Measurements from ENCODE around the gene MYL11.

The MYL11 gene

DNA sequence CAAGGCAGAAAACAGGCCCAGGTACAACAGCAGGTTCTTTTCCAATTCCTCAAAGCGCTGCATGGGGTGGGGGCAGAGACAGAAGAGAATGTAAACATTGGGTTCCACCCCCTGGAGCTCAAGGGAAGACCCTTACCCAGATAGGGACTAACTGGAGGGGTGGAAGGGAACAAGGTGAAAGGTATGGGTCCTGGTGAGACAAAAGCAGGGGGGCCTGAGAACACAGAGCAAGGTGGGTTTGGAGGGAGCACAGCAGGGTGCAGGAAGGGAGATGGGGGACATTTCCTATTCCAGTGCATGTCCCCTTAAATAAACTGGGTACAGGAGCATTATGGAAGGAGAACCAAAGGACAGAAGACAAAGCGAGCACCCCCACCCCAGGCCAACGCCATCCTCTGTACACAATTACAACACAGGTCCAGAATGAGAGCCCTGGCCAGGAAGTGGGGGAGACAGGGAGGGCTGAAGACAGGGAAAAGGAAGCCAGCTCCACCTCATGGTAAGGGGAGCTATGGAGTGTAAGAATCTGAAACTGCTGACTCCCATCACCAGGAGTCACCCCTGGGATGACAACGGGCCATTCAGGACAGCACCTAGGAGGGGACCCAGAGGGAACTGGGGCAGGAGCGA, 17.4 kb upstream of the MYL11 start:
- no peak for TF ChIP-seq JUND (IDR thresholded peaks at IDR 0.05; ENCODE audit: low read depth)
- in situ Hi-C loops (cut with HindIII; ENCODE audit: low pct_unique_long_range_greater_than_20kb, low sequenced_read_pairs), result no loop called here
- no peak for DNase-seq (ENCODE audit: low read depth in 1 of 2, low spot score in 1 of 2)

DNA sequence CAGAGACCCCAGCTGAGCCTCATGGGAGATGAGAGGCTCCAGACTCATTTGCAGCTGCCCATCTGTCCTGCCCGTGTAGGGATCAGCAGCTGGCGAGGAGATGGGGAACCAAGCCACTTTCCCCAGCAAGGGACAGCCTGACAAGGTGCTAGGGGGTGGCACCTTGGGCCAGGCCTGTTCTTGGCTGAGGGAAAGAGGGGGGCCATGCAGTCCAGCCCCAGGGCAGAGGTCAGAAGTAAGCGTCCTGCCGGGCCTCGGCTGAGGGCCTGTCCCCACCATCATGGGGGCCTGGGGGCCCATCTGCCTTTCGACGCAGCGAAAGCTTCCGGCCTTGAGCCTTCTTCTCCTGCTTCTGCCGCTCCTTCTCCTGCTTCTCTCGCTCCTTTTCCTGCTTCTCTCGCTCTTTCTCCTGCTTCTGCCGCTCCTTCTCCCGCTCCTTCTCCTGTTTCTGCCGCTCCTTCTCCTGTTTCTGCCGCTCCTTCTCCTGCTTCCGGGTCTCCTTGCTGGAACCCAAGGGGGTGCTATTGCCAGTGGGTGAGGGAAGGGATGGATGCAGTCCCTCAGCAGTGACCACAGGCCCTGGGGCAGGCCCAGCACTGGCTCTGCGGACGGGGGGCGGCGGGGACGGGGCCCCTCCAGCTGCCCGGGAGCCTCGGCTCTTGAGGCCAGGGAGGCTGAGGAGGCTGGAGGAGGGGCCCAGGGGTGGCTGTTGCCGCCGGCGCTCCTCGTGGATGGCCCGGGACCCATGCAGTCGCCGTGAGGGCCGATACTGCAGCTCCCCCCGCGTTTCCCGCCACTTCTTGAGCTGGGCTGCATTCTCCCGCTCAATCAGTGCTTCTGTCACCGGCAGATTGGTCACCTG, 16.7 kb upstream of the MYL11 start:
- in situ Hi-C loops (cut with HindIII; ENCODE audit: low pct_unique_long_range_greater_than_20kb, low sequenced_read_pairs), result no loop called here
- DNase-seq (ENCODE audit: low read depth in 1 of 2, low spot score in 1 of 2), result no peak
- no peak for TF ChIP-seq JUND (IDR thresholded peaks at IDR 0.05; ENCODE audit: low read depth)

DNA sequence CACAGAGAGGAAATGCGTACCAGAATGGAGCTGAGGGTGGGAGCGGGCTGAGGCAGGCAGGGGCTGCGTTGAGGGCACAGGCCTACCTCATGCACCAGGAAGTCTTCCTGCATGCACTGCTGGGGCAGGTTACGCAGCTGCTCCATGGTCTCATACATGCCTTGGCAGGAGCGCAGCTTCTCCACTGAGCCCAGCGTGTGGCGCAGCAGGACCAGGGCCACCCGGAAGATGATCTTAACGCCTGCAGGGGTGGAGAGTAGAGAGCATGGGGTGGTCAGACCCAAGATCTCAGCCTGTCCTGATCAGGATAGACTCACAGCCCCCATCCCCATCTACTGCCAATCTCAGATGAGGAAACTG, 16.0 kb upstream of the MYL11 start:
- DNase-seq (ENCODE audit: low read depth in 1 of 2, low spot score in 1 of 2), result no peak
- in situ Hi-C loops (cut with HindIII; ENCODE audit: low pct_unique_long_range_greater_than_20kb, low sequenced_read_pairs), result no loop called here
- no peak for TF ChIP-seq JUND (IDR thresholded peaks at IDR 0.05; ENCODE audit: low read depth)

DNA sequence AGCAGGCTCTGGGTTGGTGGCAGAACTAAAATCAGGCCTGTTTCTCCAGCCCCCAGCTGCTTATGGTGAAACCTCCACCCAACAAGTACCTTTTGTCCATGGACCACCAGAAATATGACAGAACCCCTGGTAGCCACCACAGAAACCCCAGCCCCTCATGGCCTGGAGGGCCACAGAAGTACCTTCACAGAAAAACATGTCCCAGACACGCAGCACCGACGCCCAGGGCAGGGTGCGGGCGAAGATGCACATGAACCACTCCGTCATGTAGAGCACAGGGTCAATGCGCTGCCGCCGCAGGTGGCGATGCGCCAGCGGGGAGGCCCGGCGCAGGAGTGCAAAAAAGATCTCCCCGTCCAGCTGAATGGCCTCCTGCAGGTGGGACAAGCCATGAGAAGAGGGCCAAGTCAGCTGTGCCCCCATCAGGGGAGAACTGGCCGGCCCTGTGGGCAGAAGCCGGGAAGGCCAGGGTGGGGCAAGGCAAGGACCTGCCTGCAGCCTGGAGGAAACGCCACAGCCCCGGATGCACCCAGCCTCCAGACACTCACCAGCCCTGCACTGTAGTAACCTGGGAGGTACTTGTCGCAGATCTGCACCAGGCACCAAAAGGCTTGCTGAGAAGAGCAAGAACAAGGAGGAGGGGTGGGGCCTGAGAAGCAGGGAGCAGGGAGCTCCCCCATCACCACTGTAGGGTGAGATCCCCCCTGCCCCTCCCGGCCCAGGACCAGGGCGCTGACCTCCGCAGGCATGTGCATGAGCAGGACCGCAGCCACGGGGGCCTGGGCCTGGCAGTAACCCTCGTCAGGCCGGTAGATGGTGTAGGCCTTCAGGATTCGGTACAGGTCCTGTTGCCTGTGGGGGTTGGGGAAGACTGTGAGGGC, 15.4 kb upstream of the MYL11 start:
- in situ Hi-C loops (cut with HindIII; ENCODE audit: low pct_unique_long_range_greater_than_20kb, low sequenced_read_pairs), result no loop called here
- TF ChIP-seq JUND (IDR thresholded peaks at IDR 0.05; ENCODE audit: low read depth), result no peak
- DNase-seq (ENCODE audit: low read depth in 1 of 2, low spot score in 1 of 2), result no peak

DNA sequence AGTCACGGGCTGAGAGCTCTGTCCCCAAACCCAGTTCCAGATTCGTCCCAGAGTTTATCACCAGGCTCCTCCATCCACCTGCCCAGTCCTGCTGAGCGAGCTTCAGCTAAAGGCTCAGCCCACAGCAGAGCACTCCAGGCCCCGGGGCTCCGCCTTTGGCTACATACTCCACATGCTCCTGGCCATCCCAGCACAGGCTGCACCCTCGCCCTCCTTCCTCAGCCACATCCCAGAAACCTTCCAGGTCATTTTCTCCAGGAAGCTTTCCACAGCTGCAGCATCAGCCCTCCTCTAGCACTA, 14.8 kb upstream of the MYL11 start:
- DNase-seq (ENCODE audit: low read depth in 1 of 2, low spot score in 1 of 2), result no peak
- in situ Hi-C loops (cut with HindIII; ENCODE audit: low pct_unique_long_range_greater_than_20kb, low sequenced_read_pairs), result no loop called here

DNA sequence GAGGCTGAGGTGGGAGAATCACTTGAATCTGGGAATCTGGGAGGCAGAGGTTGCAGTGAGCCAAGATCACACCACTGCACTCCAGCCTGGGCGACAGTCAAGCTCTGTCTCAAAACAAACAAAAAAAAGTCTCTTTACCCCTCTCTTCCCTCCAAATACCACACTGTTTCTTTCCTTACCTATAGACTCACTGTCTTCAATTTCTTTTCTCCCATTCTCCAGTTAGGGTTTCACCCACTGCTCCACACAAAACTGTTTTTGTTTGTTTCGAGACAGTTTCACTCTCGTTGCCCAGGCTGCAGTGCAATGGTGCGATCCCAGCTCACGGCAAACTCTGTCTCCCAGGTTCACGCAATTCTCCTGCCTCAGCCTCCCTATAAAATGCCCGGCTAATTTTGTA, 13.4 kb upstream of the MYL11 start:
- no peak for TF ChIP-seq JUND (IDR thresholded peaks at IDR 0.05; ENCODE audit: low read depth)

More for the DNA sequence above, 14.8 kb upstream of the MYL11 start:
- TF ChIP-seq JUND (IDR thresholded peaks at IDR 0.05; ENCODE audit: low read depth), result no peak

DNA sequence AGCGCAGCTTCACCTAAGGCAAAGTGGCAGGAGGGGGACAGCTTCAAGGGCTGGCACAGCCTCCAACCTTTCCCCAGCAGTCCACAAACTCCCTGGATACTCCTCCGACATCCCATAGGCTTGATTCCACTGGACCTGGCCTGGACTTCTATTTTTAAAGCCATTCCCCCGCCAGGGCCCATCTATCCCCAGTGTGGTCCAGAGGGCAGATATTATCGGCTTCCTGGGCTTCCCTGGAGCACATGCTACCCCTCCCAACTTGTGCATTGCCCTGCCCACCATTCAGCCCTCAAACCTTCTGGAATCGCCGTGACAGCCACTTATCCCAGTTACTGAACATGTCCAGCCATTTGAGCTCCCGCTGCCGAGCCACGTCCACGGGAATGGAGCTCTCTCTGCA, 9.4 kb upstream of the MYL11 start:
- no peak for DNase-seq (ENCODE audit: low read depth in 1 of 2, low spot score in 1 of 2)
- TF ChIP-seq JUND (IDR thresholded peaks at IDR 0.05; ENCODE audit: low read depth), result no peak
- in situ Hi-C loops (cut with HindIII; ENCODE audit: low pct_unique_long_range_greater_than_20kb, low sequenced_read_pairs), result no loop called here

More for the DNA sequence above, 13.4 kb upstream of the MYL11 start:
- DNase-seq (ENCODE audit: low read depth in 1 of 2, low spot score in 1 of 2), result no peak
- in situ Hi-C loops (cut with HindIII; ENCODE audit: low pct_unique_long_range_greater_than_20kb, low sequenced_read_pairs), result no loop called here

DNA sequence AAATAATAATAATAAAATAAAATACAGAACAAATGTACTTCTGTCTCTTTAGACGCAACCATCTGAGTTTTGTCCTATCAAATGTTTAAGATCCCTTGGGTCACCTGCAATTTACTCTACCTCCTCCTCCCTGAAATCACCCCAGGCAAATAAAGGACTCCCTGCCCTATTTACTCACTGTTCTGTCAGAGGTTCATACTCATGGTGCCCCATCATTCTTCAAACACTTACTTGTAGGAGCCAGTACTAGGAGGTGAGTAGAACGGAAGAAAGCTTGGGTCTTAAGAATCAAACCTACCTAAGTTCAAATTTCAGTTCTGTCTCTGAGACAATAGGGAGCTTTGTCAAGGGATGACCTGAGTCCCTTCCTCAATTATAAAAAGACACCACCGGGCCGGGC, 8.1 kb upstream of the MYL11 start:
- no peak for DNase-seq (ENCODE audit: low read depth in 1 of 2, low spot score in 1 of 2)
- TF ChIP-seq JUND (IDR thresholded peaks at IDR 0.05; ENCODE audit: low read depth), result no peak
- in situ Hi-C loops (cut with HindIII; ENCODE audit: low pct_unique_long_range_greater_than_20kb, low sequenced_read_pairs), result no loop called here

DNA sequence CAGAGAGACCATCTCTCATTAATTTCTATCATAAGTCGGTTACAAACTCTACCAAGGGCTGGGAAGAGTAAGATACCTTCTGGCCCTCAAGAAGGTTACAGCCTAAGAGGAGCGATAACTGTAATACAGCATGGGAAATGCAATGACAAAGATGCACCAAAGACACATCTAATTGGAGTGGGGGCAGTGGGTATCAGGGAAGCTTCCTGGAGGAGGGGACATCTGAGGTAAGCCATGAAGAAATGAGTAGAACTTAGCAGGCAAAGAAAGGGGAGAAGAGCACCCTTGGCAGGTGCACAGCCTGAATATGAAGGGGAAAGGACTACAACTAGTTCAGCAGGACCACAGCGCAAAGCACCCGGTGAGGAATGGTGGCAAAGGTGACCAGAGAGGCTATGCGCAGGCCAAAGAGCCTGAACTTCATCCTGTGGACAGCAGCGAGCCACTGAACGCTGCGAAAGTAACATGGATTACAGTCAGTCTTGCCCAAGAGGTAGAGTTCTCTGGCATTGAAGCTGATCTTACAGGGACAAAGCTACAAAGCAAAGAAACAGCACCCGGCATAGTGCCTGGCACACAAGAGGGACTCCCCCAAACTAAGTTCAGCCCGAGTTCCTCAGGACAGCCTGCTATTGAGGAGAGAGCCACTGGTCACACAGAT, 7.1 kb upstream of the MYL11 start:
- in situ Hi-C loops (cut with HindIII; ENCODE audit: low pct_unique_long_range_greater_than_20kb, low sequenced_read_pairs), result no loop called here
- DNase-seq (ENCODE audit: low read depth in 1 of 2, low spot score in 1 of 2), result no peak
- TF ChIP-seq JUND (IDR thresholded peaks at IDR 0.05; ENCODE audit: low read depth), result no peak

DNA sequence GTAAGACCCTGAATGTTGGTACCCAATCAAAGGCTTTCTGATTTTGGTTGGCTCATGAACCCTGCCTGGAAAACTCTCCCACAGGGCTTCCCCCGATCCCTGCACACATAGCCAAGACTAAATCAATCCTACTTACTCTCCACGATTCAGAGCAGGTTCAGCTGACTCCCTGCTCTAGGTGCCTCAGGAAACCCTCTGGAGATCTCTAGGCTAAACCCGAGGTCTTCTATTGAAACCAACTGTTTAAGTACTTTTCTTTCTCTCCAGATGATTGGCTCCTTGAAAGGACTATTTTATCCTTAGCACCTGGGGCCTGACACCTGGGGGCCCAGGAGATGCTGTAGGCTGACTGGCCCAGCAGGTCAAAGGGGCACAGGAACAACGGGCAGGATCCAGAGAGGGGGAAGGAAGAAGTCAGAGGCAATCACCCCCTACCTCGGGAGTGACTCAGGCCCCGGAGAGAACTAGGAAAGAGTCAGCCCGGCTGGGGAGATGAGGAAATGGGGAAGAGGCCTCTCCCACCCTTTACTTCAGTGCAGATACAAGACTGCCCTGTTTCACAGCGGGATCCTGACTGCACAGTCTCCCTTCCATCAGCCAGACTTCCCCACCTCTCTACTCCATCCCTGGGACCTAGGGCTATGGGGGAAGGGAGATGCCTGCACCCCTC, 6.3 kb upstream of the MYL11 start:
- no peak for DNase-seq (ENCODE audit: low read depth in 1 of 2, low spot score in 1 of 2)
- in situ Hi-C loops (cut with HindIII; ENCODE audit: low pct_unique_long_range_greater_than_20kb, low sequenced_read_pairs), result no loop called here
- no peak for TF ChIP-seq JUND (IDR thresholded peaks at IDR 0.05; ENCODE audit: low read depth)

DNA sequence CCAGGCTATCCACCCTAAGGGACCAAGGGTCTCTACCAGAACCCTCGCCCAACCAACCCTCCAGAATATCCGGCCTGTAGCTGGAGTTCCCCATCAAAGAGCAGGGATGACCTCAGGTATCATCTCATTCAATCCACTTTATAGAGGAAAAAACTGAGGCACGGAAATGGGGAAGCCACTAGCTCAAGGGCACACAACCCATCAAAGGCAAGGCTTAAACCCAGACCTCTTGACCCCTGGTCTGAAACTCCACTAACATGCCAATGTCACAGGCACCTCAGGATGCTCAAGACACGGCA, 5.9 kb upstream of the MYL11 start:
- no peak for DNase-seq (ENCODE audit: low read depth in 1 of 2, low spot score in 1 of 2)
- no peak for TF ChIP-seq JUND (IDR thresholded peaks at IDR 0.05; ENCODE audit: low read depth)
- in situ Hi-C loops (cut with HindIII; ENCODE audit: low pct_unique_long_range_greater_than_20kb, low sequenced_read_pairs), result no loop called here

All from T47D (cell line).